Rectal smooth muscle tissue (tissue), 1 donor: ENCODE measurements around the gene FGF5.
"Not testable (repeated sequence)": the region's sequence is repeated elsewhere in the genome, so short reads cannot be mapped to it uniquely, and the experiment has no call there.

Source experiments
- H3K27ac ChIP-seq: one replicate; pipeline ENCODE4 v1.7.0; 2013; ENCODE audit warnings: low read depth, low read length, inconsistent platforms
- H3K27me3 ChIP-seq: one replicate; pipeline ENCODE4 v1.7.0; 2013; ENCODE audit warnings: low read length; ENCODE audit not compliant: control insufficient read depth, insufficient read depth
- H3K36me3 ChIP-seq: one replicate; pipeline ENCODE4 v1.7.0; 2013; ENCODE audit warnings: low read length; ENCODE audit not compliant: control insufficient read depth, insufficient read depth
- H3K4me1 ChIP-seq: one replicate; pipeline ENCODE4 v1.7.0; 2013; ENCODE audit warnings: low read length; ENCODE audit not compliant: control insufficient read depth, insufficient read depth
- H3K4me3 ChIP-seq: one replicate; pipeline ENCODE4 v1.7.0; 2013; ENCODE audit warnings: low read length
- H3K9ac ChIP-seq: one replicate; pipeline ENCODE4 v1.7.0; 2013; ENCODE audit warnings: low read length

The FGF5 gene

GRCh38 chr4:80270868-80271267, 4.4 kb downstream of the FGF5 start:
- no peaks in the 10 kb centered on the region for H3K4me1 ChIP-seq

GRCh38 chr4:80271801-80272200, 5.3 kb downstream of the FGF5 start:
- no peaks in the 10 kb centered on the region for H3K36me3 ChIP-seq
- no peak overlapping the region for H3K4me3 ChIP-seq
- no peaks in the 10 kb centered on the region for H3K4me1 ChIP-seq
- no peak overlapping the region for H3K27ac ChIP-seq
- no peaks in the 10 kb centered on the region for H3K27me3 ChIP-seq
- no peak overlapping the region for H3K9ac ChIP-seq

More at GRCh38 chr4:80270868-80271267, 4.4 kb downstream of the FGF5 start:
- Histone ChIP-seq H3K4me3 (no peak overlapping the region), H3K27ac (no peak overlapping the region), H3K9ac (no peak overlapping the region), H3K27me3 (no peaks in the 10 kb centered on the region), H3K36me3 (no peaks in the 10 kb centered on the region)

GRCh38 chr4:80276931-80277330, 10.5 kb downstream of the FGF5 start:
- Histone ChIP-seq H3K9ac (no peak overlapping the region), H3K27me3 (no peaks in the 10 kb centered on the region), H3K36me3 (no peaks in the 10 kb centered on the region), H3K27ac (no peak overlapping the region), H3K4me1 (no peaks in the 10 kb centered on the region), H3K4me3 (no peak overlapping the region)

- Histone ChIP-seq H3K27ac (no peak overlapping the region), H3K36me3 (no peaks in the 10 kb centered on the region), H3K9ac (no peak overlapping the region), H3K27me3 (no peaks in the 10 kb centered on the region), H3K4me3 (no peak overlapping the region), H3K4me1 (no peaks in the 10 kb centered on the region)
Observed at GRCh38 chr4:80279751-80280150, 13.3 kb downstream of the FGF5 start.

- Histone ChIP-seq H3K36me3 (no peaks in the 10 kb centered on the region), H3K27ac (no peak overlapping the region), H3K4me1 (no peaks in the 10 kb centered on the region), H3K4me3 (no peak overlapping the region), H3K27me3 (no peaks in the 10 kb centered on the region), H3K9ac (no peak overlapping the region)
Observed at GRCh38 chr4:80286451-80286850, 20.0 kb downstream of the FGF5 start.

DNA sequence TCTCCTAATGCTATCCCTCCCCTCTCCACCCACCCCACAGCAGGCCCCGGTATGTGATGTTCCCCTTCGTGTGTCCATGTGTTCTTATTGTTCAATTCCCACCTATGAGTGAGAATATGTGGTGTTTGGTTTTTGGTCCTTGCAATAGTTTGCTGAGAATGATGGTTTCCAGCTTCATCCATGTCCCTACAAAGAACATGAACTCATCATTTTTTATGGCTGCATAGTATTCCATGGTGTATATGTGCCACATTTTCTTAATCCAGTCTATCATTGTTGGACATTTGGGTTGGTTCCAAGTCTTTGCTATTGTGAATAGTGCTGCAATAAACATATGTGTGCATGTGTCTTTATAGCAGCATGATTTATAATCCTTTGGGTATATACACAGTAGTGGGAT, 24.2 kb downstream of the FGF5 start:
- H3K36me3 ChIP-seq, H3K9ac ChIP-seq, H3K27ac ChIP-seq, H3K27me3 ChIP-seq, H3K4me1 ChIP-seq, H3K4me3 ChIP-seq: not testable (repeated sequence)

DNA sequence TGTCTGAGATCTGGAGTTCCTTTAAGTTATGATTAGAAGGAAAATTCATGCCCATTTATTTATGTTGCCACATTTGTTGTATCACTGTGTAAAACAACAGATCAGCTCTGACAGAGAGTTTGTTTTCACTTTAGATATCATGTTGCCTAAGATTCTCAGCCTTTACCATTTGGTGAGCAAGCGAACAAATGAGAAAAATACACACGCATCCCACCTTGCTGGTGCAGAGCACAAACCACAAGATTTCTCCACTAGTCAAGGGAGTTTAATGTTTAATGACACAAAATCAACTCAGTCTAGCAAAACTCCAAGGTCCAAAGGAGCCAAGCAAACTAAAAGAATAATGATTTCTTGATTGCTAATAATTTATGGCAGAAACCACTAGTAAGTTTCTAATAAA, 27.7 kb downstream of the FGF5 start:
- H3K36me3 ChIP-seq, result no peaks in the 10 kb centered on the region
- H3K9ac ChIP-seq, result no peak overlapping the region
- H3K4me3 ChIP-seq, result no peak overlapping the region
- no peaks in the 10 kb centered on the region for H3K27me3 ChIP-seq
- H3K4me1 ChIP-seq, result no peaks in the 10 kb centered on the region
- H3K27ac ChIP-seq, result no peak overlapping the region

DNA sequence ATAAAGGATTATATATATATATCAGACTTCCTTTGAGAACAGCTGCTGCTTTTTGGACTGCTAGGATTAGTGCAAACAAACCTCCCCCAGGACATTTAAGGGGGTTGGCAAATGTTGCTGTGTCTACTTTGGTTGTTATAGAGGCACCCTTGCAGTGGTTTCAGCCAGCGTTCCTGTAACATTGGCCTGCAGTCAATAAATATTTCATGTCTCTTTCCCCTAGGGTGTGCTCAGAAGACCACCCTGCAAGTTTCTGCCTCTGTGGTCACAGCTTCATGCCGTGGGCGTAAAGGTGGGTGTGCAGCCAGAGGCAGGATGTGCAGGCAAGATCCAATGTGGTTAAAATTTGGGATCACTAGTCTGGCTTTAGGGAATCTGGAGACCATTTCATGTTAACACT, 28.9 kb downstream of the FGF5 start:
- no peaks in the 10 kb centered on the region for H3K27me3 ChIP-seq
- no peak overlapping the region for H3K27ac ChIP-seq
- H3K4me3 ChIP-seq, result no peak overlapping the region
- no peaks in the 10 kb centered on the region for H3K4me1 ChIP-seq
- H3K9ac ChIP-seq, result no peak overlapping the region
- no peaks in the 10 kb centered on the region for H3K36me3 ChIP-seq

GRCh38 chr4:80295826-80296225, 29.4 kb downstream of the FGF5 start:
- Histone ChIP-seq H3K27me3 (no peaks in the 10 kb centered on the region), H3K36me3 (no peaks in the 10 kb centered on the region), H3K4me3 (no peak overlapping the region), H3K4me1 (no peaks in the 10 kb centered on the region), H3K9ac (no peak overlapping the region), H3K27ac (no peak overlapping the region)

GRCh38 chr4:80301884-80302283, 35.4 kb downstream of the FGF5 start:
- no peaks in the 10 kb centered on the region for H3K27me3 ChIP-seq
- no peaks in the 10 kb centered on the region for H3K4me1 ChIP-seq
- H3K36me3 ChIP-seq, result no peaks in the 10 kb centered on the region
- H3K4me3 ChIP-seq, result no peak overlapping the region
- no peak overlapping the region for H3K9ac ChIP-seq
- H3K27ac ChIP-seq, result no peak overlapping the region

- Histone ChIP-seq H3K27me3 (no peaks in the 10 kb centered on the region), H3K4me3 (no peak overlapping the region), H3K36me3 (no peaks in the 10 kb centered on the region), H3K27ac (no peak overlapping the region), H3K9ac (no peak overlapping the region), H3K4me1 (no peaks in the 10 kb centered on the region)
Observed at GRCh38 chr4:80302616-80303223, 36.3 kb downstream of the FGF5 start.

GRCh38 chr4:80305466-80305865, 39.0 kb downstream of the FGF5 start:
- no peaks in the 10 kb centered on the region for H3K36me3 ChIP-seq
- H3K27me3 ChIP-seq, result no peaks in the 10 kb centered on the region
- H3K9ac ChIP-seq, result no peak overlapping the region
- no peak overlapping the region for H3K27ac ChIP-seq
- no peak overlapping the region for H3K4me3 ChIP-seq
- H3K4me1 ChIP-seq, result no peaks in the 10 kb centered on the region

- Histone ChIP-seq H3K9ac (no peak overlapping the region), H3K27ac (peak overlapping the region; percentile 44), H3K4me3 (no peak overlapping the region), H3K4me1 (no peaks in the 10 kb centered on the region), H3K27me3 (no peaks in the 10 kb centered on the region), H3K36me3 (no peaks in the 10 kb centered on the region)
Observed at GRCh38 chr4:80306260-80306659, 39.8 kb downstream of the FGF5 start.
